Stimulated activated CD4-positive, alpha-beta T cell treated with anti-CD3 and anti-CD28 coated beads, Interleukin-1b, Interleukin-23, amount 100 ng/mL, for 4 hours (primary cell): ENCODE data around the gene LRRC8C.
"Not testable (repeated sequence)": the region's sequence is repeated elsewhere in the genome, so short reads cannot be mapped to it uniquely, and the experiment has no call there.

Experiments used
- DNase-seq, 2 donors: peaks; one replicate each; pipeline ENCODE4 v3.0.0-alpha.2; 2020; ENCODE audit warnings: low read depth in 2 of 2

LRRC8C gene

DNA sequence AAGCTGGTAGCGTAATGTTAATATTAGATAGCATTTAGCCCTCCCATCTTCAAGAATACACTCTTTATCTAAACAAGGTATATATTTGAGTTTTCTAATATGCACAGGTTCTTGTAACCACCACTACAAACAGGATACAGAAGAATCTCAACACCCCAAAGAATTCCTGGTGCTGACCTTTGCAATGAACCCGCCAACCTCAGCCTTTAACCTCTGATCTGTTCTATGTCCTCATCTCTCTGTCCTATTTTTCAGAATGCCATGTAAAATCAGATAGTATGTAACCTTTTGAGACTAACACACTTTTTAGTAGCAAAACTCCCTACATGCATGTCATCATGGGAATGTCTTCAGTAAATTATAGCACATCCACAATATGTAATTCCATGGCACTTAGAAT lies 71.1 kb downstream of the LRRC8C start:
- DNase-seq = no peak

GRCh38 chr1:89704885-89705284 lies 72.0 kb downstream of the LRRC8C start:
- DNase-seq = not testable (repeated sequence)

DNA sequence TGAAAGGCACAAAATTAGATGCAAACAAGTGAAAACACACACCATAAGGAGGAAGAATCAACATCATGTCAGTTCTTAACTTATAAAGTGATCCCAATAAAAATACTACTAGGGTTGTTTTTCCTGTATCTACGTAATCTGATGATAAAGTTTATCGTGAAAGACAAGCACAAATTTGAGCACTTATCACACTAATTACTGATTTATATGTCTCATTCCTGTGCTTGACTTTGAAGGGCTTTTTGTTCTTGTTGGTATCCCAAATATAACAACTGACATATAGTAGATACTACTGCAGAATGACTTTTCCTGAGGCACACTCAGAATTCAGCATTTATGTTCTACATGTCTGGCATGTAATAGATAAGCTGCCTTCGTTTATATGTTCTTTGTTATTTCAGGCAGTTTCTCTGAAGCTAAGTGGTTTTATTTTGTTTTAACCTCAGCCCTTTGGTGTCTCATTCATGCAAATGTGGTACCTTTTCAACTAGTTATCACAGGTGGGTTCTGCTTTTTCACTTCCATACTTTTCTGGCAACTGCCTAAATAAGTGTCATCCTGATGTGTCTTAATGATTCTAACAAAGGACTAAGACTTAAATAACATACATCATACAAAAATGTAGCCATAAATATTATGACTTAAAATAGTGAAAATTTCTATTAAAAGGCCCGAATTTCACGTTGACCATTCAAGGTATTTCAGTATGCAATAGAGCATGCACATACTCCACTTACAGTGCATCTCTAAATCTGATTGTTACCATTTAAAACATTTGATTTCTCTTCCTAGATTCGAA lies 73.2 kb downstream of the LRRC8C start:
- DNase-seq = no peak

DNA sequence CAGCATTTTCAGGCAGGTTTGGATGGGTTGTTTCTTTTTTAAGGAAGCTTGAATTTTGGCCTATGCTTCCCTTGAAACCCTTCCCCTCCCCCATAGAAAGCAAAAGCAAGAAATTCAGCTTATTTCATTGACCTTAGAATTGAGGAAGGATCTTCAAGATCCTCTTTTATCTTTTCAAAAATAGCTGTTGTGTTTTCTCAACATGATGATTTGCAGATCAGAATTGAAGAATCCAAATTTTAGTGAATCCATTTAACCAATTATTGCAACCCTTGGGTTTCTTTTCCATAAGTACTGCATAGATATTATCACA lies 73.7 kb downstream of the LRRC8C start:
- no peak for DNase-seq

DNA sequence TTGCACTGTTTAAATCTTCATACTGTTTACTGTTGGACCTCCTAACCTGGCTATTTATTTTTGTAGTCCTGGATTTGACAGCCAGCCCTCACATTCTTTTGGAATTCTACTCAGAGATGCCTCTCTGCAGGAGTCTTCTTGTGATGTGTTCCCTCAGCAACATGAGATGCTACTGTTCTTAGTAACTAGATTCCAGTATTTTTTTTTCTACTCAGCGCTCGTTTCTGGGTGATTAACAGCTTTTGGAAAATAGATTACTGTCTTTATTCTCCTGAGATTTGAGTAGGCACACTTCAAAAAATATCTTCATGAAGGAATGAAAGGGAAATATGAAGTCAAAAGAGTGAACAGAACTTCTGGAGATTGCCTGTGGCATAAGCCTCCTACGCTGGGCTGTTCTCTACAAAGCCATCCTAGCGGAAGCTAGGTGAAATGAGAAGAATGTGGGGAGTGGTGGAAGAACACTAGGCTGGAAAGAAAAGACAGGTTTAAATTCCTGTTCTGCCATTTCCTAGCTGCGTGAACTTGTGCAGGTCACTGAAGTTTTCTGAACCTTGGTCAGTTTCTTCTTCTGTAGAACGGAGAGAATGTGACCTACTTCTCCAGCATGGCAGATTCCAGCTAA lies 75.9 kb downstream of the LRRC8C start:
- no peak for DNase-seq

DNA sequence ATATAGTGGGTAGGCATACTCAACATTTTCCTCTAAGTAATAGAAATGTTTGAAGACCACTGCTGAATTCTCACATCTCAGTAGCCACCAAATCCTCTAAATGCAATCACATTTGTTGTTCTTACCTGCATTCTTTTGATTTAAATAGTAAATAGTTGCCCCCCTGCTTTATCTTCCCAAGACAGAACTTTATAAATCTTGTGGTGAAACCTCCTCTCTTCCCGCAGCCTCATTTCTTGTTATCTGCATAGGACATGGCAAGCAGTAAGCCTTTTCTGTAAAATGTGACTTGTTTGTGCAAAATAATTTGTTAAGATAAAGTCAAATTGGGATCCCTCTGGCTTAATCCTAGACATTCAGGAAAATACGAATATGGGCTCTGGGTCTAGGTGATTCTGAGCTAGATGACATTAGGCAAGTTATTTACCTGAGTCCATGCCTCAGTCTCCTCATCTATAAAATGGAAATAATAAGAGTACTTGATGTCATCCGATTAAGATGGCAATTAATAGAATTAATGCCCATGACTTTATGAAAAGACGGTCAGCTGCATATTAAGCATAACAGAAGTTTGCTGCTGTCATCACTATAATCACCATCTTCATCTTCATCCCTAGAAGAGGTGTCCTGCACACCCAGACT lies 77.7 kb downstream of the LRRC8C start:
- DNase-seq = no peak

DNA sequence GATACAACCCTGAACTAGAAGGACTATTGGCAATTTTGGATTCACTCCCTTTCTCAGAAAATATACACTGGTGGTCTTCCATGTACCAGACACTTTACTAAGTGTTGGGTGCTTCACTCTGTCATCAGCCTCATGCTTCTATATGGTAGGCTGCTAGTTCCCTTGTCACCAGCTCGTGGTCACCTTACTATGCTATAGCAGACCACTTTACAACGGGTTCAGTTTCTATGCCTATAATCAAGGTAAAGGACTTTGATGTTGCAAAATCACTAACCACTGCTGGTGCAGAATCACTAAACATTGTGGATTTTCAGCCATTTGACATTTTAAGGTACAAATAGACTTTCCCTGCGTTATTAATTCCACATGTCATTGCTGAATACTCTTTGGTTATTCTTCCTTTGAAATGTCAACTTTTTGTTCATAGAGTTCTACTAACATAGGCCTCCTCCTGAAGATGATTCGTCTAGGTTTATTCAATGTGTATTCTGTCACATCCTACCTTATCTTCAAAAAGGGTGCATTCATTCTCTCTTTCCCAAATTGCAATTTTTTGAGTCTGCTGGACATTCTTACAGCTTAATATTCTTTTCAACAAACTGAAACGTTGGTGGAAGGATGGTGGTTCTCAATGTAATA lies 78.3 kb downstream of the LRRC8C start:
- DNase-seq = no peak

GRCh38 chr1:89712420-89712819 lies 79.5 kb downstream of the LRRC8C start:
- no peak for DNase-seq

DNA sequence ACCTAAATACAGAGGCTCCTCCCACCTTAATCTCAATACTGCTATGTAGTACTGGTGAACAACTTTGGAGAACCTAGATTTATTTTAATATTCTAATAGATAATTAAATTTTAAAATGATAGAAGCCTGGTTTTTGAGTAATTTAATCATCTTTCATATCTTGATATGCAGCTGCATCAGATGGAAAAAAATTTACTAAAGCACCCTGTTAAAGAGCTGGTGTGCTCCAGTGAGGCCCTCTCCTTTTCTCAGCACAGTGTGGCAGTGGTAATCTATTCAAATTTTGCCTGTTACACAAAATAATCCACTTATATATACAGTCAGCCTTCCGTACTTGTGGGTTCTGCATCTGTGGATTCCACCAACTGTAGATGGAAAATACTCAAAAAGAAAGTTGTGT lies 82.8 kb downstream of the LRRC8C start:
- no peak for DNase-seq

- DNase-seq = no peak
Observed at GRCh38 chr1:89719502-89720306, 86.8 kb downstream of the LRRC8C start.

GRCh38 chr1:89720839-89721238 lies 87.9 kb downstream of the LRRC8C start:
- DNase-seq = no peak

- DNase-seq = peak in 1 of 2 donors; percentile 28
Observed at GRCh38 chr1:89721351-89721750, 88.4 kb downstream of the LRRC8C start.

GRCh38 chr1:89723144-89723543 lies 90.2 kb downstream of the LRRC8C start:
- DNase-seq = no peak

DNA sequence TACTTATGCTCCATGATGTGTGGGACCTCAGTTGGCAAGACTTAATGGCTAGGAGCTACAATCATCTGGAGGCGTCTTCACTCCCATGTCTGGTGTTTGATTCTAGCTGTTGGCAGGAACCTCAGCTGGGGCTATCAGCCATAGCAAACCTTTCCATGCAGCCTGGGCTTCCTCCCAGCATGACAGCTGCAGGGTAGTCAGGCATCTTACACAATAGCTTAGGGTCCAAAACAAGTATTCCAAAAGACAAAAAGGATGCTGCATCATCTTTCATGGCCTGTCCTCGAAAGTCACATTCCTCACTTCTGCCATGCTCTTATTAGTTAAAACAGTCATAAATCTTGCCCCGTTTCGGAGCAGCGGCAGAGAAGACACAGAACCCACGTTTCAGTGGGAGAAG lies 90.9 kb downstream of the LRRC8C start:
- no peak for DNase-seq

- DNase-seq = peak; percentile 44 to 50
Observed at GRCh38 chr1:89724369-89725010, 91.6 kb downstream of the LRRC8C start.

DNA sequence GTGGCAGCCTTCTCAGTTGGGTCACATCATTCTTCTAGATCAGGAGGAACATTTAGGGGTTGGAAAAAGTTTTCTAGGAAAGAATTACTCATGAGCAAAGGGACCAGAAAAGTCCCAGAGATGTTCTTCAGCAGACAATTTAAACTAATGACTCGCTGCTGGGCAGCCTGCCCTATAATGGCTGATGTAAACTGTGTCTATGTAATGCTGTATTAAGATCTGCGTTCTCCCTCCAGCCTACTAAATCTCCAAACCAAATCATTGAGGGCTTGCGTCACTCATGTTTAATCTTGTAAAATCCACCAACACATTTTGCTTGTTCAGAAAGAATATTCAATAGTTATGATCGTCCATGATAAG lies 92.1 kb downstream of the LRRC8C start:
- DNase-seq = peak in 1 of 2 donors; percentile 25

GRCh38 chr1:89725631-89726030 lies 92.7 kb downstream of the LRRC8C start:
- no peak for DNase-seq

DNA sequence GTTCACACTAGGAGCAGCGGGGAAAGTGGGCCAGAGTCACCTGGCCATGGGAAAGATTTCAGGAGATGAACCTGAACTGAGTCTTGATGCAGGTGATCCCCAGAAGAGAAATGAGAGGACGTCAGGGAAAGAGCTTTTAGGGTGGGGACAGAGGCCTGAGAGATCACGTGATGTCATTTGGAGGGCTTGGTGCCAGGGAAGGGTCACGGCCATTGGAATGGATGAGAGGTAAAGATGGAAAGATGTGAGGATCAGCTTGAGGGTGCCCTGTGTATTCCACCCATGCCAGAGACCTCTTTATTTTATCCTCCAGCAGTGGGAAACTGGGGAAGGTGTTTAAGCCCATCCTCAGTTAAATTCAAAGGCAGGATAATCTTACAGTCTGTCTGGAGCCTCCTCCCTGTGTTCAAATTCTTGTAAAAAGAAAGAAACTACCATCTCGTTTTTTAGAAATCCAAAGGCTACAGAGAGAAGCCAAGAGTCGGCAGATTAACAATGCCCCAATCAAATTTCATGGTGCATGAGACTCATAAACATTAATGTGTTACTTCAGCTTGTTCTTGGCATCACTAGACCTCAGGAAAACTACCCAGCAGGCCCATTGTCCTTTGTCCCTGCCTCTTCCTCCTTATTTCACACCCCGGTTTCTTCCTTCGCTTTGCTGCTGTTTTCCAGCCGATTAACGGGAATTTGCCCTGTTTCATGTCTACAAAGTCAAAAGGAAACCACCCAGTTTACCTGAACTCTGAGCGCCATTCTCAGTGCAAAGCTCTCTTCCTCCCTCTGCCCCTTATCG lies 94.8 kb downstream of the LRRC8C start:
- no peak for DNase-seq

DNA sequence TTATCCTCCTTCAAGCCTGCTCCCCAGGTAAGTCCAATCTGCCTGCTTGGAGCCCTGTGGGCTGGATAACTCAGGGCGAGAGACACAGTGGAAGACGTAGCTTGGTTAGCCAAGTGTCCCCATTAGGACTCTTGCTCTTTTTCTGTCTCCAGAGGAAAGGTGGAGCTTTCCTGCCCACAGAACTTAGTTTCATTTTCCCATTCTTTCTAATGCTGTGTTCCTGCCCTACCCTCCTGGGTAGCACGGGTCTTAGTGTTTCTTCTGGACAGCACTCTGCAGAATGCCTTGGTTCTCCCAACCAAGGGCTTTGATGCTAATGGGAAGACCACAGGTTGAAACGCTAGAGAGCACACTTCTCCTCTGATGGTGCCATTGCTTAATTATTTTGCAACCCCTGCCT lies 95.5 kb downstream of the LRRC8C start:
- DNase-seq = no peak

DNA sequence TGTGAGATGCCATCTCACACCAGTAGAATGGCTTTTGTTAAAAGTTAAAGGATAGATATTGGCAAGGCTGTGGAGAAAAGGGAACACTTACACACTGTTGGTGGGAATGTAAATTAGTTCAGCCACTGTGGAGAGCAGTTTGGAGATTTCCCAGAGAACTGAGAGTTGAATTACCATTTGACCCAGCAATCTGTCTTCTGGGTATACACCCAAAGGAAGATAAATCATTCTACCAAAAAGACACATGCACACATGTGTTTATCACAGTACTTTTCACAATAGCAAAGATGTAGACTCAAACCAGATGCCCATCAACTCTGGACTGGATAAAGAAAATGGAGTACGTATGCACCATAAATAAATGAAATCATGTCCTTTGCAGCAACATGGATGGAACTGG lies 99.3 kb downstream of the LRRC8C start:
- no peak for DNase-seq
